T-cell (primary cell): ENCODE data around the gene MBD3L4. TPM values are rescaled to one million over a fixed set of nuclear protein-coding genes. Genes with fewer than 3 reads are reported as not detected.

Experiments used
- ATAC-seq, 4 experiments: fragments of 200-7000 bp in 3 of 4; fragments of 150-1000 bp in 1 of 4; cut with Tn5 transposase; replicated peaks in 1 of 4; 1 replicate in 3 of 4; 2 replicates in 1 of 4; pipeline ENCODE4 v1.10.0; 2021; ENCODE audit warnings: moderate library complexity in 3 of 4, mild to moderate bottlenecking in 2 of 4, moderate number of reproducible peaks in 1 of 4
- CTCF ChIA-PET, 2 donors: fragments of 300-600 bp; sonication (Branson Sonifier 250); formaldehyde crosslinking; loops; one replicate each; lab custom pipeline; 2022; ENCODE audit warnings: antibody characterized with exemption in 2 of 2; lab: Charles Lee
- POLR2A ChIA-PET, 2 donors: fragments of 300-600 bp; sonication (Branson Sonifier 250); formaldehyde crosslinking; loops; one replicate each; lab custom pipeline; 2022; ENCODE audit warnings: antibody characterized with exemption in 2 of 2; lab: Charles Lee
- DNase-seq, 35 experiments: peaks; one replicate each; pipeline versions ENCODE4 v3.0.0 to v3.0.0-alpha.2; 2013 to 2023
- H3K27ac ChIP-seq: one replicate; pipeline ENCODE4 v1.5.1; 2013; ENCODE audit warnings: low read length
- H3K27me3 ChIP-seq, 2 experiments: replicated peaks in 1 of 2; 1 replicate in 1 of 2; 2 replicates in 1 of 2; pipeline versions ENCODE4 v1.6.1 to v1.7.0; 2013; ENCODE audit warnings: low read length in 1 of 2, mixed read lengths in 1 of 2; ENCODE audit not compliant: control insufficient read depth in 2 of 2, insufficient read depth in 2 of 2; ENCODE audit errors: extremely low read depth in 1 of 2
- H3K36me3 ChIP-seq, 2 donors: 1 replicate in 1 of 2; 2 replicates in 1 of 2; pipeline versions ENCODE4 v1.6.1 to v1.7.0; 2013; ENCODE audit warnings: low read length in 1 of 2; ENCODE audit not compliant: control insufficient read depth in 2 of 2, insufficient read depth in 1 of 2; ENCODE audit errors: extremely low read depth in 1 of 2
- H3K4me1 ChIP-seq, 2 experiments: 1 replicate in 1 of 2; 2 replicates in 1 of 2; pipeline versions ENCODE4 v1.6.1 to v1.7.0; 2013; ENCODE audit warnings: low read length in 2 of 2, mixed read lengths in 1 of 2; ENCODE audit not compliant: insufficient read depth in 2 of 2, control insufficient read depth in 1 of 2; ENCODE audit errors: extremely low read depth in 1 of 2
- H3K4me3 ChIP-seq, 2 donors: 1 replicate in 1 of 2; 2 replicates in 1 of 2; pipeline versions ENCODE4 v1.5.1 to v1.7.0; 2013; ENCODE audit warnings: mild to moderate bottlenecking in 2 of 2, low read length in 1 of 2, moderate library complexity in 1 of 2; ENCODE audit not compliant: control insufficient read depth in 1 of 2; ENCODE audit errors: extremely low read depth in 1 of 2
- H3K9me3 ChIP-seq: 2 replicates; pipeline ENCODE4 v1.7.0; 2013
- H3K27ac Mint-ChIP-seq, 2 donors: one replicate each; pipeline ENCODE4 v1.8.0; 2020 to 2021; ENCODE audit warnings: mild to moderate bottlenecking in 2 of 2, mixed read lengths in 2 of 2
- H3K27me3 Mint-ChIP-seq, 2 donors: one replicate each; pipeline ENCODE4 v1.8.0; 2021 to 2022; ENCODE audit warnings: mixed read lengths in 2 of 2
- H3K36me3 Mint-ChIP-seq: one replicate; pipeline ENCODE4 v1.8.0; 2021; ENCODE audit warnings: mixed read lengths
- H3K4me1 Mint-ChIP-seq, 3 donors: one replicate each; pipeline ENCODE4 v1.8.0; 2020 to 2022; ENCODE audit warnings: mixed read lengths in 3 of 3, mild to moderate bottlenecking in 1 of 3
- H3K4me3 Mint-ChIP-seq, 3 donors: one replicate each; pipeline ENCODE4 v1.8.0; 2020 to 2022; ENCODE audit warnings: mild to moderate bottlenecking in 3 of 3, mixed read lengths in 3 of 3, moderate library complexity in 3 of 3
- H3K9me3 Mint-ChIP-seq, 3 donors: one replicate each; pipeline ENCODE4 v1.8.0; 2020 to 2022; ENCODE audit warnings: mixed read lengths in 3 of 3
- WGBS: methylation state at CpG from one replicate; pipeline ENCODE4 v1.1.5; 2013; ENCODE audit warnings: missing lambda C conversion rate; ENCODE audit not compliant: insufficient coverage; 5-methylcytosine and 5-hydroxymethylcytosine counted together
- total RNA-seq, 35 experiments: library from RNA in 6 of 35; stranded (reverse) in 6 of 35; fragments of 120-200 nt in 1 of 35; gene quantifications; one replicate each; pipeline versions ENCODE4 v1.2.1 to v1.2.4 and lab custom pipeline; 2013 to 2026

Gene MBD3L4
- total RNA-seq, 5 donors from 2014 or later (not counting 1 experiment from before 2014, with no cell fraction given): not detected

DNA sequence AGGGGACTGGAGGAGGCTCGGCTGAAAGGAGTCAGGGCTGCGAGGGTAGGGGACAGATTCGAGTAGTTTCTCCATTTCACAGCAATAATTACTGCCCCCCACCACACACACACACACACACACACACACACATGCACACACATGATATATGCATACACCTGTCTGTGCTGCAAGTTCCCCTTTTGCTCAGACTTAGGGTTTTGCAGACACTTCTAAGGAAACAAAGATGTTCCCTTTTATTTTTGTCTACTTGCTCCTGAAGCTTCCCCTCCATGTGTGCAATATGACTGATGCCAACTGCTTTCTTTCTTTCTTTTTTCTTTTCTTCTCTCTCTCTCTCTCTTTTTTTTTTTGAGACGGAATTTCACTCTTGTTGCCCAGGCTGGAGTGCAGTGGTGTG is 32.1 kb downstream of the MBD3L4 start:
- Histone ChIP-seq H3K4me1 (peaks cover 14 to 26% of the 10 kb centered on the region in 2 experiments), H3K27ac (no peak overlapping the region), H3K27me3 (no peaks in the 10 kb centered on the region), H3K4me3 (no peak overlapping the region), H3K36me3 (no peaks in the 10 kb centered on the region), H3K9me3 (no peaks in the 10 kb centered on the region)
- no peak for DNase-seq
- Mint-ChIP-seq H3K4me3 (no peak overlapping the region), H3K4me1 (peaks cover 43 to 54% (median 47%) of the 10 kb centered on the region in 3 donors), H3K27me3 (no peaks in the 10 kb centered on the region), H3K36me3 (peaks cover 3% of the 10 kb centered on the region), H3K9me3 (no peaks in the 10 kb centered on the region), H3K27ac (no peak overlapping the region)
- 100% methylated on average over 1 of the region's 4 CpGs for WGBS
- ATAC-seq: no peak
- ChIA-PET CTCF (interaction anchor here in 1 of 2 donors (0.7 kb wide), 1 partner anchor 144 kb away, joined by 9 read pairs; no protein-coding TSS in a partner anchor), POLR2A (no interaction called here)

DNA sequence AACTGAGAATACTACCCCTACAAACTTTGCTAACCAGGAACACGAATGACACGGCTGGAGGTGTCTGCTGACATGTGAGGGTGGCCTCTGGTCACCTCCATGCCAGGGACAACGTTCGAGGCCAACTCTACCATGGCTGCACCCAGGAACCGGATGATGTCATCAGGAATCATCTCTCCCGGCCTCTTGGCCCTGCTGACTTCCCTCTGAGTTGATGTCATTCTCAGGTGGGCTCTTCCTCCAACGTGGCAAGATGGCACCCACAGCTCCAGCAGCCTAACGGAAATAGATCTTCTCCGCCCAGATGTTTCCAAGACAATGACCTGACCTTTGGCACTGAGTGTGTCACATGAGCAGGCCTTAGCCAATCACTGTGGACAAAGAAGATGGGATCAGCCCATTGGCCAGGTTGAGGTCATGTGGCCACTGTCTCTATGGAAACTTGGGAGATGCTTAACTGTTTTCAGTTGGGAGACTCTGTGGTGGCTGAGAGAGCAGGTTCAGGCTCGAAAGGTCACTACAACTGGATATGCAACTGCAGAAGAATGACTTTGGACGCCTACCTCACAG is 33.8 kb downstream of the MBD3L4 start:
- Histone ChIP-seq H3K4me3 (no peak overlapping the region), H3K27me3 (no peaks in the 10 kb centered on the region), H3K4me1 (peaks cover 14 to 24% of the 10 kb centered on the region in 2 experiments), H3K36me3 (no peaks in the 10 kb centered on the region), H3K9me3 (no peaks in the 10 kb centered on the region), H3K27ac (no peak overlapping the region)
- CTCF ChIA-PET: no interaction called here
- H3K36me3 Mint-ChIP-seq: peaks cover 3% of the 10 kb centered on the region
- H3K4me1 Mint-ChIP-seq: peaks cover 38 to 48% (median 44%) of the 10 kb centered on the region in 3 donors
- no peak overlapping the region for H3K4me3 Mint-ChIP-seq
- H3K27ac Mint-ChIP-seq: peak overlapping the region; percentile 40 to 41
- ATAC-seq: no peak
- WGBS: 90% methylated on average over 9 of the region's 11 CpGs
- H3K9me3 Mint-ChIP-seq: no peaks in the 10 kb centered on the region
- H3K27me3 Mint-ChIP-seq: no peaks in the 10 kb centered on the region
- POLR2A ChIA-PET: interaction anchor here in 1 of 2 donors (0.6 kb wide), 1 partner anchor 148 kb away, joined by 5 read pairs; no protein-coding TSS in a partner anchor
- DNase-seq: no peak

DNA sequence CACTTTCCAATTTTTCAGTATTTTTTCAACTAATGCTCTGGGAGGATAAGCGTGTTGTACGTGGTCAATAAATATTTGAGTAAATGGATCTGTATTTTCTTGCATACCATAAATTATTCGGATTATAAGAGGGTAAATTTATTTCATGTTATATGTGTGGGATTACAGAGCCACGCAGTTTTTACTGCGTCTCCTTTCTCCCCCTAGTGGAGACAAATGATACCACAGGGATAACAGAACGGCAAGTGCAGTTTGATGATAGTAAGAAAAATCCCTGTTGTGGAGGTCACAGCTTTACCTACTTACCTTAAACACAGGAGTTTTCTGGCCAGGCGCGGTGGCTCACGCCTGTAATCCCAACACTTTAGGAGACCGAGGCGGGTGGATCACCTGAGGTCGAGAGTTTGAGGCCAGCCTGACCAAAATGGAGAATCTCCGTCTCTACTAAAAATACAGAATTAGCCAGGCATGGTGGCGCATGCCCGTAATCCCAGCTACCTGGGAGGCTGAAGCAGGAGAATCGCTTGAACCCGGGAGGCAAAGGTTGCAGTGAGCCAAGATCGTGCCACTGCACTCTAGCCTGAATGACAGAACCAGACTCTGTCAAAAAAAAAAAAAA is 35.6 kb downstream of the MBD3L4 start:
- DNase-seq (peak in 3 of 35 experiments; percentile 7 to 64 (median 21)), ATAC-seq (peak in 1 of 4 experiments; percentile 61)
- Mint-ChIP-seq H3K4me1 (peaks cover 32 to 46% (median 42%) of the 10 kb centered on the region in 3 donors), H3K27ac (no peak overlapping the region), H3K36me3 (peaks cover 3% of the 10 kb centered on the region), H3K9me3 (no peaks in the 10 kb centered on the region), H3K27me3 (no peaks in the 10 kb centered on the region), H3K4me3 (peak overlapping the region in 1 of 3 donors; percentile 32)
- 89% methylated on average over 3 of the region's 18 CpGs for WGBS
- Histone ChIP-seq H3K9me3 (no peaks in the 10 kb centered on the region), H3K27ac (no peak overlapping the region), H3K36me3 (no peaks in the 10 kb centered on the region), H3K4me3 (no peak overlapping the region), H3K27me3 (no peaks in the 10 kb centered on the region), H3K4me1 (peaks cover 15 to 18% of the 10 kb centered on the region in 2 experiments)
- CTCF ChIA-PET: interaction anchor here (0.5 to 1.1 kb wide), 8 partner anchors 51 to 844 kb away, joined by 3 to 9 read pairs (median 4); no protein-coding TSS in a partner anchor
- POLR2A ChIA-PET: interaction anchor here in 1 of 2 donors (0.7 kb wide), 1 partner anchor 164 kb away, joined by 6 read pairs; no protein-coding TSS in a partner anchor

DNA sequence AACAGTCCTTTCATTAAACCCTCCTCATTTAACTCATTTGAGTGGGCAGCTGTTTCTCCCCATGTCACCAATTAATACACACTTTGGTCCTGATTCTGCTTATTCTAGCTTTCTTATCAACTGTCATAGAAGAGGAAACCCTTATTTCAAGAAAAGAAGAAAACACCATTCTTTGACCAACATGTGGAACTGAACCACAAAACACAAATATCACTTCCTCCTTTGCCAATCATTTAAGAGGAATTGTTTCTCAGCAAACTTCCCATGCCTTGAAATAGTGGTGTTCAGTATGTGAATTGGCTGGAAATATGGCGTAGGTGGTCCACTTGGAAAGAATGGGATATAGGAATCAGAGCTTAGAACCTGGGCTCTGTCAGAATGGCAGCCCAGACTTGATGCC is 39.2 kb downstream of the MBD3L4 start:
- no peak overlapping the region for H3K4me3 Mint-ChIP-seq
- no peak for DNase-seq
- POLR2A ChIA-PET: interaction anchor here in 1 of 2 donors (0.6 kb wide), 1 partner anchor 98 kb away, joined by 3 read pairs; no protein-coding TSS in a partner anchor
- Histone ChIP-seq H3K4me3 (no peak overlapping the region), H3K4me1 (peaks cover 2 to 13% of the 10 kb centered on the region in 2 experiments), H3K36me3 (no peaks in the 10 kb centered on the region), H3K9me3 (no peaks in the 10 kb centered on the region), H3K27ac (no peak overlapping the region), H3K27me3 (no peaks in the 10 kb centered on the region)
- CTCF ChIA-PET: no interaction called here
- H3K9me3 Mint-ChIP-seq: no peaks in the 10 kb centered on the region
- no peak overlapping the region for H3K27ac Mint-ChIP-seq
- H3K36me3 Mint-ChIP-seq: no peaks in the 10 kb centered on the region
- no peaks in the 10 kb centered on the region for H3K27me3 Mint-ChIP-seq
- no peak for ATAC-seq
- WGBS: 86% methylated on average over 1 of the region's 1 CpG
- H3K4me1 Mint-ChIP-seq: peaks cover 27 to 32% (median 28%) of the 10 kb centered on the region in 3 donors

DNA sequence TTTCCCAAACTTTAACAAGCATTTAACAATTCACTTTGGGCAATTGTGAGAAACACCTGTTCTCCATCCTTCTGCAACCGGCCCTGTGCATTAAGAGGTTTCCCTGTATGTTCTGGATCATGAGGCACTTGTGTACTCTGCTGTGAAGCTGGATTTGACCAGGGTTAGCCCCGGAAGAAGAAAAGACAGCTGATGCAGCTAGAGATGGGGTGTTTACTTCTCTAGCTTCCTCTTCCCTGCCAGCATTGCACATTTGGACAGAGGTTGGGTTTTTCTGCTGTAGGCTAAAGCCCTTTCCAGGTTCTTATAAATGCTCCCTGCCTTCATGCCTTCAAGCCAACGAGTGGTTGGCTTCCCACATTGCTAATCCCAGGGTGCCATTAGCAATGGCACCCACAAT is 39.6 kb downstream of the MBD3L4 start:
- POLR2A ChIA-PET: no interaction called here
- Histone ChIP-seq H3K4me1 (peaks cover 2 to 13% of the 10 kb centered on the region in 2 experiments), H3K4me3 (no peak overlapping the region), H3K9me3 (no peaks in the 10 kb centered on the region), H3K36me3 (no peaks in the 10 kb centered on the region), H3K27ac (no peak overlapping the region), H3K27me3 (no peaks in the 10 kb centered on the region)
- 75% methylated on average over 2 of the region's 3 CpGs for WGBS
- ATAC-seq: no peak
- Mint-ChIP-seq H3K4me1 (peaks cover 28 to 34% (median 30%) of the 10 kb centered on the region in 3 donors), H3K27me3 (no peaks in the 10 kb centered on the region), H3K9me3 (peaks cover 2 to 3% (median 2%) of the 10 kb centered on the region in 3 donors), H3K4me3 (no peak overlapping the region), H3K36me3 (peaks cover 3% of the 10 kb centered on the region), H3K27ac (no peak overlapping the region)
- DNase-seq: no peak
- CTCF ChIA-PET: no interaction called here

DNA sequence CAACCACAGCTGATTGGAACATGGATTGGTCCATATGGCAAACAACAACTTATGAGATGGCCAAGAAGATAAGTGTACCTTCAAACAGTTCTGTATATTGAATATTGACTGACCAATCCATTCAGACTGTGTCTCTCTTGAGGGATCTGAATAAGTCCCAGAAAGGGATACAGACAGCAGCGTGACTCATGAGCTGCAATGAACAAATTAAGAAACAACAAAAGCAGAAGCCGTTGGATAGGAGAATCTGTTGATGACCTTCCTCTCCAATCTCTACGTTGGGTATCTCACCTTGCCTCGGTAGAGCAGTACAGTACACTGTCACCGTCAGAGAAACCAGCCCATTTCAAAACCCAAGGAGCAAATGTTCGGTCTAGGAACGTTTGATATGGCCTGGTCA is 40.0 kb downstream of the MBD3L4 start:
- Histone ChIP-seq H3K27me3 (no peaks in the 10 kb centered on the region), H3K4me3 (no peak overlapping the region), H3K9me3 (no peaks in the 10 kb centered on the region), H3K4me1 (peaks cover 2 to 13% of the 10 kb centered on the region in 2 experiments), H3K36me3 (no peaks in the 10 kb centered on the region), H3K27ac (no peak overlapping the region)
- Mint-ChIP-seq H3K27me3 (no peaks in the 10 kb centered on the region), H3K36me3 (peaks cover 7% of the 10 kb centered on the region), H3K9me3 (peaks cover 6 to 7% (median 6%) of the 10 kb centered on the region in 3 donors), H3K4me3 (no peak overlapping the region), H3K27ac (no peak overlapping the region), H3K4me1 (peaks cover 28 to 38% (median 34%) of the 10 kb centered on the region in 3 donors)
- no peak for DNase-seq
- 96% methylated on average over 7 of the region's 7 CpGs for WGBS
- ChIA-PET POLR2A (no interaction called here), CTCF (no interaction called here)
- no peak for ATAC-seq
